PC-3 (cell line): ENCODE results near the gene BARHL2.

ENCODE experiments used
- EZH2 ChIP-seq: fragments of 300-600 bp; sonication (generic); IDR thresholded peaks from one replicate; pipeline ENCODE4 v1.6.1; 2017; ENCODE audit warnings: antibody characterized with exemption, mild to moderate bottlenecking, low read length; ENCODE audit not compliant: unreplicated experiment
- EZH2phosphoT487 ChIP-seq: fragments of 300-600 bp; sonication (generic); IDR thresholded peaks from 2 replicates; pipeline ENCODE4 v1.6.1; 2018; ENCODE audit warnings: mild to moderate bottlenecking, antibody characterized with exemption, low read length, borderline replicate concordance
- TF ChIP-seq, protein P1 (sequence below): fragments of 300-600 bp; sonication (generic); conservative IDR thresholded peaks from 2 replicates; pipeline ENCODE4 v1.5.1; 2017; ENCODE audit warnings: antibody characterized with exemption, low read depth, mild to moderate bottlenecking, low read length

DNA sequence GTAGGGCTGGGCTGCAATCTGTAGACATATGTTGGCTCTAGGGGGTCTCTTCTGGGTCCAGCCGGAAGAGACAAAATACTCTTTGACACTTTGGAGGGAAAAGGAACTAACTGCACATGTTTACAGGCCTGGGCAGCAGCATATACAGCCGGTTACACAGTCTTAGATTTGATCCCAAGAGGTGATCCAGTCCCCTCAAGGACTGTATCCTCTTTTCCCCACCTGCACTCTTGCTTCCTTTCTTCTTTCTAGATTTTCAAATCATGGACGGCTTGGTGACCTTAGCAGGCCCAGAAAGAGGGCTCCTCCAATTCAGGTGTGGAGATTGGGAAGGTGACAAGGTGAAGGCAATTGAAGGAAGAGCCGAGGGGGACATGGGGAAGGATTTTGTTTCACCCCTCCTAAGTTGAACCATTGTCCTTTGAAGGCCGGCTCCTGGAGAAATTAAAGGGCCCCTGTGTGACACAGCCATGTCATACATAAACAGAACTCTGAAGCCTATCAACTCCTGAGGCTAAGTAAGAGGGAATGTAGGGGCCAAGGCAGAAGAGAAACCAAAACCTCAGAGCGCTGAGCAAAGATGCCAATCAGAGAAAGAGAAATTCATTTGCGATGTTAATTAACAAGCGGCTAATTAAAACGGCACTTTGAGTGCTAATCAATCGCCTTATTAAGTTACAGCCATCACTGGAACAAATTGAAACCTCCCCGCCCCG is 5.9 kb upstream of the BARHL2 start:
- TF ChIP-seq, protein P1, sequence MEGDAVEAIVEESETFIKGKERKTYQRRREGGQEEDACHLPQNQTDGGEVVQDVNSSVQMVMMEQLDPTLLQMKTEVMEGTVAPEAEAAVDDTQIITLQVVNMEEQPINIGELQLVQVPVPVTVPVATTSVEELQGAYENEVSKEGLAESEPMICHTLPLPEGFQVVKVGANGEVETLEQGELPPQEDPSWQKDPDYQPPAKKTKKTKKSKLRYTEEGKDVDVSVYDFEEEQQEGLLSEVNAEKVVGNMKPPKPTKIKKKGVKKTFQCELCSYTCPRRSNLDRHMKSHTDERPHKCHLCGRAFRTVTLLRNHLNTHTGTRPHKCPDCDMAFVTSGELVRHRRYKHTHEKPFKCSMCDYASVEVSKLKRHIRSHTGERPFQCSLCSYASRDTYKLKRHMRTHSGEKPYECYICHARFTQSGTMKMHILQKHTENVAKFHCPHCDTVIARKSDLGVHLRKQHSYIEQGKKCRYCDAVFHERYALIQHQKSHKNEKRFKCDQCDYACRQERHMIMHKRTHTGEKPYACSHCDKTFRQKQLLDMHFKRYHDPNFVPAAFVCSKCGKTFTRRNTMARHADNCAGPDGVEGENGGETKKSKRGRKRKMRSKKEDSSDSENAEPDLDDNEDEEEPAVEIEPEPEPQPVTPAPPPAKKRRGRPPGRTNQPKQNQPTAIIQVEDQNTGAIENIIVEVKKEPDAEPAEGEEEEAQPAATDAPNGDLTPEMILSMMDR = no peak
- no peak for TF ChIP-seq EZH2
- TF ChIP-seq EZH2phosphoT487 = no peak
